Measurements from ENCODE around the gene AP3B1. TPM values are rescaled to one million over a fixed set of nuclear protein-coding genes. Genes with fewer than 3 reads are reported as not detected.

AP3B1 gene
- total and polyA plus RNA-seq, 2 experiments from 2014 or later, result 32.1 to 46.3 TPM

GRCh38 chr5:78077369-78078068 lies 217.0 kb downstream of the AP3B1 start (continued):
- TF ChIP-seq, protein P1, sequence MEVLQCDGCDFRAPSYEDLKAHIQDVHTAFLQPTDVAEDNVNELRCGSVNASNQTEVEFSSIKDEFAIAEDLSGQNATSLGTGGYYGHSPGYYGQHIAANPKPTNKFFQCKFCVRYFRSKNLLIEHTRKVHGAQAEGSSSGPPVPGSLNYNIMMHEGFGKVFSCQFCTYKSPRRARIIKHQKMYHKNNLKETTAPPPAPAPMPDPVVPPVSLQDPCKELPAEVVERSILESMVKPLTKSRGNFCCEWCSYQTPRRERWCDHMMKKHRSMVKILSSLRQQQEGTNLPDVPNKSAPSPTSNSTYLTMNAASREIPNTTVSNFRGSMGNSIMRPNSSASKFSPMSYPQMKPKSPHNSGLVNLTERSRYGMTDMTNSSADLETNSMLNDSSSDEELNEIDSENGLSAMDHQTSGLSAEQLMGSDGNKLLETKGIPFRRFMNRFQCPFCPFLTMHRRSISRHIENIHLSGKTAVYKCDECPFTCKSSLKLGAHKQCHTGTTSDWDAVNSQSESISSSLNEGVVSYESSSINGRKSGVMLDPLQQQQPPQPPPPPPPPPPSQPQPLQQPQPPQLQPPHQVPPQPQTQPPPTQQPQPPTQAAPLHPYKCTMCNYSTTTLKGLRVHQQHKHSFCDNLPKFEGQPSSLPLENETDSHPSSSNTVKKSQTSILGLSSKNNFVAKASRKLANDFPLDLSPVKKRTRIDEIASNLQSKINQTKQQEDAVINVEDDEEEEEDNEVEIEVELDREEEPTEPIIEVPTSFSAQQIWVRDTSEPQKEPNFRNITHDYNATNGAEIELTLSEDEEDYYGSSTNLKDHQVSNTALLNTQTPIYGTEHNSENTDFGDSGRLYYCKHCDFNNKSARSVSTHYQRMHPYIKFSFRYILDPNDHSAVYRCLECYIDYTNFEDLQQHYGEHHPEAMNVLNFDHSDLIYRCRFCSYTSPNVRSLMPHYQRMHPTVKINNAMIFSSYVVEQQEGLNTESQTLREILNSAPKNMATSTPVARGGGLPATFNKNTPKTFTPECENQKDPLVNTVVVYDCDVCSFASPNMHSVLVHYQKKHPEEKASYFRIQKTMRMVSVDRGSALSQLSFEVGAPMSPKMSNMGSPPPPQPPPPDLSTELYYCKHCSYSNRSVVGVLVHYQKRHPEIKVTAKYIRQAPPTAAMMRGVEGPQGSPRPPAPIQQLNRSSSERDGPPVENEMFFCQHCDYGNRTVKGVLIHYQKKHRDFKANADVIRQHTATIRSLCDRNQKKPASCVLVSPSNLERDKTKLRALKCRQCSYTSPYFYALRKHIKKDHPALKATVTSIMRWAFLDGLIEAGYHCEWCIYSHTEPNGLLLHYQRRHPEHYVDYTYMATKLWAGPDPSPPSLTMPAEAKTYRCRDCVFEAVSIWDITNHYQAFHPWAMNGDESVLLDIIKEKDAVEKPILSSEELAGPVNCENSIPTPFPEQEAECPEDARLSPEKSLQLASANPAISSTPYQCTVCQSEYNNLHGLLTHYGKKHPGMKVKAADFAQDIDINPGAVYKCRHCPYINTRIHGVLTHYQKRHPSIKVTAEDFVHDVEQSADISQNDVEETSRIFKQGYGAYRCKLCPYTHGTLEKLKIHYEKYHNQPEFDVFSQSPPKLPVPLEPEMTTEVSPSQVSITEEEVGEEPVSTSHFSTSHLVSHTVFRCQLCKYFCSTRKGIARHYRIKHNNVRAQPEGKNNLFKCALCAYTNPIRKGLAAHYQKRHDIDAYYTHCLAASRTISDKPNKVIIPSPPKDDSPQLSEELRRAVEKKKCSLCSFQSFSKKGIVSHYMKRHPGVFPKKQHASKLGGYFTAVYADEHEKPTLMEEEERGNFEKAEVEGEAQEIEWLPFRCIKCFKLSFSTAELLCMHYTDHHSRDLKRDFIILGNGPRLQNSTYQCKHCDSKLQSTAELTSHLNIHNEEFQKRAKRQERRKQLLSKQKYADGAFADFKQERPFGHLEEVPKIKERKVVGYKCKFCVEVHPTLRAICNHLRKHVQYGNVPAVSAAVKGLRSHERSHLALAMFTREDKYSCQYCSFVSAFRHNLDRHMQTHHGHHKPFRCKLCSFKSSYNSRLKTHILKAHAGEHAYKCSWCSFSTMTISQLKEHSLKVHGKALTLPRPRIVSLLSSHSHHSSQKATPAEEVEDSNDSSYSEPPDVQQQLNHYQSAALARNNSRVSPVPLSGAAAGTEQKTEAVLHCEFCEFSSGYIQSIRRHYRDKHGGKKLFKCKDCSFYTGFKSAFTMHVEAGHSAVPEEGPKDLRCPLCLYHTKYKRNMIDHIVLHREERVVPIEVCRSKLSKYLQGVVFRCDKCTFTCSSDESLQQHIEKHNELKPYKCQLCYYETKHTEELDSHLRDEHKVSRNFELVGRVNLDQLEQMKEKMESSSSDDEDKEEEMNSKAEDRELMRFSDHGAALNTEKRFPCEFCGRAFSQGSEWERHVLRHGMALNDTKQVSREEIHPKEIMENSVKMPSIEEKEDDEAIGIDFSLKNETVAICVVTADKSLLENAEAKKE (CRISPR knock-in tag; IDR thresholded peaks at IDR 0.05), result no peak
- TF ChIP-seq, protein P2, sequence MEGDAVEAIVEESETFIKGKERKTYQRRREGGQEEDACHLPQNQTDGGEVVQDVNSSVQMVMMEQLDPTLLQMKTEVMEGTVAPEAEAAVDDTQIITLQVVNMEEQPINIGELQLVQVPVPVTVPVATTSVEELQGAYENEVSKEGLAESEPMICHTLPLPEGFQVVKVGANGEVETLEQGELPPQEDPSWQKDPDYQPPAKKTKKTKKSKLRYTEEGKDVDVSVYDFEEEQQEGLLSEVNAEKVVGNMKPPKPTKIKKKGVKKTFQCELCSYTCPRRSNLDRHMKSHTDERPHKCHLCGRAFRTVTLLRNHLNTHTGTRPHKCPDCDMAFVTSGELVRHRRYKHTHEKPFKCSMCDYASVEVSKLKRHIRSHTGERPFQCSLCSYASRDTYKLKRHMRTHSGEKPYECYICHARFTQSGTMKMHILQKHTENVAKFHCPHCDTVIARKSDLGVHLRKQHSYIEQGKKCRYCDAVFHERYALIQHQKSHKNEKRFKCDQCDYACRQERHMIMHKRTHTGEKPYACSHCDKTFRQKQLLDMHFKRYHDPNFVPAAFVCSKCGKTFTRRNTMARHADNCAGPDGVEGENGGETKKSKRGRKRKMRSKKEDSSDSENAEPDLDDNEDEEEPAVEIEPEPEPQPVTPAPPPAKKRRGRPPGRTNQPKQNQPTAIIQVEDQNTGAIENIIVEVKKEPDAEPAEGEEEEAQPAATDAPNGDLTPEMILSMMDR (conservative IDR thresholded peaks at IDR 0.05; ENCODE audit: low read depth in 2 of 2), result no peak
- TF ChIP-seq STAT1 (IDR thresholded peaks at IDR 0.05; ENCODE audit: unreplicated experiment), result no peak
- no peak for TF ChIP-seq EZH2 (IDR thresholded peaks at IDR 0.05; ENCODE audit: low read depth, unreplicated experiment)
- no peak for TF ChIP-seq ETS1 (IDR thresholded peaks at IDR 0.05)

All from GM23338 (cell line).